Gastrocnemius medialis (tissue), 4 donors: ENCODE measurements around the gene MFNG. TPM values are rescaled to one million over a fixed set of nuclear protein-coding genes. Genes with fewer than 3 reads are reported as not detected.

Experiments used
- ATAC-seq, 2 donors: fragments of 150-250 bp; one replicate each; pipeline ENCODE4 v1.9.1; 2016
- DNase-seq, 2 donors: peaks; one replicate each; pipeline ENCODE4 v3.0.0-alpha.2; 2019
- H3K27ac ChIP-seq, 4 donors: fragments of 200-600 bp; sonication (generic); 1 replicate in 1 of 4; 2 replicates in 3 of 4; pipeline ENCODE4 v1.5.1; 2016 to 2018; ENCODE audit warnings: mild to moderate bottlenecking in 2 of 4, moderate library complexity in 1 of 4
- H3K27me3 ChIP-seq, 3 donors: fragments of 200-600 bp; sonication (generic) in 2 of 3; 1 replicate in 1 of 3; 2 replicates in 2 of 3; pipeline versions ENCODE4 v1.5.1 to v1.6.0; 2016 to 2019; ENCODE audit warnings: mild to moderate bottlenecking in 1 of 3, moderate library complexity in 1 of 3
- H3K36me3 ChIP-seq, 2 donors: fragments of 200-600 bp; sonication (generic) in 1 of 2; one replicate each; pipeline ENCODE4 v1.5.1; 2017 to 2018
- H3K4me1 ChIP-seq, 2 donors: fragments of 200-600 bp; sonication (generic) in 1 of 2; one replicate each; pipeline ENCODE4 v1.5.1; 2016 to 2017; ENCODE audit warnings: mild to moderate bottlenecking in 2 of 2
- H3K4me3 ChIP-seq, 4 donors: fragments of 200-600 bp; sonication (generic) in 3 of 4; 1 replicate in 1 of 4; 2 replicates in 3 of 4; pipeline ENCODE4 v1.5.1; 2016 to 2019; ENCODE audit warnings: mild to moderate bottlenecking in 2 of 4
- H3K9me3 ChIP-seq, 3 donors: fragments of 200-600 bp; sonication (generic) in 2 of 3; 1 replicate in 1 of 3; 2 replicates in 2 of 3; pipeline ENCODE4 v1.5.1; 2016 to 2019
- CTCF ChIP-seq, 5 experiments: fragments of 450-650 bp in 3 of 5; fragments of 200-600 bp in 2 of 5; sonication (generic) in 2 of 5; IDR thresholded peaks in 4 of 5; conservative IDR thresholded peaks in 1 of 5; 1 replicate in 4 of 5; 2 replicates in 1 of 5; pipeline ENCODE4 v1.5.1; 2016 to 2019; ENCODE audit warnings: antibody characterized with exemption in 5 of 5, mild to moderate bottlenecking in 3 of 5, moderate library complexity in 3 of 5
- POLR2A ChIP-seq, 2 donors: fragments of 450-650 bp; IDR thresholded peaks; one replicate each; pipeline ENCODE4 v1.6.1; 2017; ENCODE audit warnings: antibody characterized with exemption in 2 of 2, mild to moderate bottlenecking in 2 of 2, moderate library complexity in 2 of 2
- in situ Hi-C, 4 donors: fragments of 200-750 bp; cut with MboI; loops; one replicate each; pipeline versions ENCODE4 v1.15.0 to v1.8.0; 2017; ENCODE audit warnings: low sequenced_read_pairs in 4 of 4
- intact Hi-C: fragments of 100-400 bp; cut with DNase I; formaldehyde crosslinking; loops from one replicate; pipeline ENCODE4 v1.15.1; 2023; ENCODE audit warnings: low total_unique reads
- total RNA-seq, 4 donors: library from RNA; depleted of rRNA; stranded (reverse); fragments of >200 nt; gene quantifications; one replicate each; pipeline versions ENCODE4 v1.1.0 to v1.2.3, GENCODE V29; 2016

Gene MFNG
- total RNA-seq, 4 donors from 2014 or later, result 2.4 to 7.0 (median 5.2) TPM

GRCh38 chr22:37454857-37455686 lies 31.1 kb downstream of the MFNG start:
- DNase-seq (no peak), ATAC-seq (no peak)
- H3K27ac ChIP-seq, result no peak overlapping the region
- H3K4me1 ChIP-seq, result no peaks in the 10 kb centered on the region
- in situ Hi-C loops, result loop anchor here in 1 of 4 donors (10.0 kb wide), 1 partner anchor 130 kb away; no protein-coding TSS in a partner anchor
- TF ChIP-seq POLR2A (IDR thresholded peaks at IDR 0.05) (no peak), CTCF (IDR thresholded peaks at IDR 0.05 in 4 of 5, conservative IDR thresholded peaks at IDR 0.05 in 1 of 5) (no peak)
- no peaks in the 10 kb centered on the region for H3K9me3 ChIP-seq
- H3K36me3 ChIP-seq, result no peaks in the 10 kb centered on the region
- H3K4me3 ChIP-seq, result no peak overlapping the region
- peaks cover 0 to 50% (median 28%) of the 10 kb centered on the region in 3 donors for H3K27me3 ChIP-seq
- intact Hi-C loops, result no loop called here

- H3K36me3 ChIP-seq, result no peaks in the 10 kb centered on the region
- ATAC-seq (no peak), DNase-seq (no peak)
- in situ Hi-C loops, result loop anchor here in 1 of 4 donors (10.0 kb wide), 1 partner anchor 129 kb away; no protein-coding TSS in a partner anchor
- no peak for TF ChIP-seq POLR2A (IDR thresholded peaks at IDR 0.05)
- TF ChIP-seq CTCF (IDR thresholded peaks at IDR 0.05 in 4 of 5, conservative IDR thresholded peaks at IDR 0.05 in 1 of 5), result no peak
- H3K9me3 ChIP-seq, result no peaks in the 10 kb centered on the region
- H3K4me1 ChIP-seq, result no peaks in the 10 kb centered on the region
- H3K4me3 ChIP-seq, result no peak overlapping the region
- intact Hi-C loops, result no loop called here
- peaks cover 3 to 42% (median 34%) of the 10 kb centered on the region in 3 donors for H3K27me3 ChIP-seq
- H3K27ac ChIP-seq, result no peak overlapping the region
These were observed 32.5 kb downstream of the MFNG start for GRCh38 chr22:37453696-37454095.

- ATAC-seq (no peak), DNase-seq (no peak)
- peaks cover 5 to 38% (median 23%) of the 10 kb centered on the region in 3 donors for H3K27me3 ChIP-seq
- no peaks in the 10 kb centered on the region for H3K9me3 ChIP-seq
- H3K4me1 ChIP-seq, result no peaks in the 10 kb centered on the region
- no peaks in the 10 kb centered on the region for H3K36me3 ChIP-seq
- no peak overlapping the region for H3K27ac ChIP-seq
- in situ Hi-C loops (loop anchor here in 1 of 4 donors (10.0 kb wide), 1 partner anchor 126 kb away; no protein-coding TSS in a partner anchor), intact Hi-C loops (no loop called here)
- TF ChIP-seq POLR2A (IDR thresholded peaks at IDR 0.05) (no peak), CTCF (IDR thresholded peaks at IDR 0.05 in 4 of 5, conservative IDR thresholded peaks at IDR 0.05 in 1 of 5) (no peak)
- no peak overlapping the region for H3K4me3 ChIP-seq
These were observed 35.0 kb downstream of the MFNG start for GRCh38 chr22:37451218-37451617.

GRCh38 chr22:37449331-37450001 lies 36.7 kb downstream of the MFNG start:
- in situ Hi-C loops, result loop anchor here in 1 of 4 donors (10.0 kb wide), 1 partner anchor 125 kb away; no protein-coding TSS in a partner anchor
- Histone ChIP-seq H3K9me3 (no peaks in the 10 kb centered on the region), H3K4me1 (no peaks in the 10 kb centered on the region), H3K27ac (no peak overlapping the region), H3K36me3 (no peaks in the 10 kb centered on the region), H3K4me3 (no peak overlapping the region), H3K27me3 (peaks cover 5 to 31% (median 20%) of the 10 kb centered on the region in 3 donors)
- DNase-seq (no peak), ATAC-seq (no peak)
- TF ChIP-seq POLR2A (IDR thresholded peaks at IDR 0.05) (no peak), CTCF (IDR thresholded peaks at IDR 0.05 in 4 of 5, conservative IDR thresholded peaks at IDR 0.05 in 1 of 5) (no peak)
- intact Hi-C loops, result no loop called here
